Upper lobe of left lung (tissue), 4 donors: ENCODE results near the gene ABHD14A.

Source experiments
- EP300 ChIP-seq, 4 donors: sonication (generic); formaldehyde crosslinking; IDR thresholded peaks; one replicate each; pipeline ENCODE4 v1.5.1; 2017; ENCODE audit warnings: antibody characterized with exemption in 4 of 4, control low read depth in 2 of 4
- POLR2A ChIP-seq, 4 donors: fragments of 450-650 bp; IDR thresholded peaks; one replicate each; pipeline ENCODE4 v1.5.1; 2016 to 2017; ENCODE audit warnings: antibody characterized with exemption in 4 of 4, mild to moderate bottlenecking in 2 of 4
- POLR2AphosphoS5 ChIP-seq, 2 donors: sonication (generic); formaldehyde crosslinking; IDR thresholded peaks; one replicate each; pipeline ENCODE4 v1.5.1; 2017; ENCODE audit warnings: antibody characterized with exemption in 2 of 2
- TF ChIP-seq, protein P1 (sequence below), 6 experiments: fragments of 450-650 bp in 4 of 6; fragments of 200-600 bp in 2 of 6; sonication (generic) in 2 of 6; IDR thresholded peaks; one replicate each; pipeline ENCODE4 v1.5.1; 2016 to 2019; ENCODE audit warnings: antibody characterized with exemption in 6 of 6

DNA sequence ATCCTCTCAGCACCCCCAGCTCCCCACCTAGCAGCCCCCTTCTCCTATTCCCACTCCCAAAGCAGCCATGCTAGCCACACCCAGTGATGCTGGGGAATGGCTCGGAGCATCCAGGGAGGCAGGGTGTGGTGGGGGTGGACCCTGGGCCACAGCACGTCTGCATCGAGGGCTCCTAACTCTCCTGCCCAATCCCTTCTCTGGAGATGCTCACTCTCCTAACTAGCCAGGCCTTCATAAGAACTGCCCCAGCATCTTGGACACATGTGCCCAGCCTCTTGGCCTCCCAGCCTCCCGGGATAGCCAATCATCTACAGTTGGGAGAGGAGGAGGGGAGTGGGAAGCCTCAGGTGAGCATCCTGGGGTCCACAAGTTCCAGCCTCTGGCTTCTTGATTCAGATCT lies 10.3 kb upstream of the ABHD14A start:
- no peak for TF ChIP-seq POLR2A (IDR thresholded peaks at IDR 0.05)
- TF ChIP-seq, protein P1, sequence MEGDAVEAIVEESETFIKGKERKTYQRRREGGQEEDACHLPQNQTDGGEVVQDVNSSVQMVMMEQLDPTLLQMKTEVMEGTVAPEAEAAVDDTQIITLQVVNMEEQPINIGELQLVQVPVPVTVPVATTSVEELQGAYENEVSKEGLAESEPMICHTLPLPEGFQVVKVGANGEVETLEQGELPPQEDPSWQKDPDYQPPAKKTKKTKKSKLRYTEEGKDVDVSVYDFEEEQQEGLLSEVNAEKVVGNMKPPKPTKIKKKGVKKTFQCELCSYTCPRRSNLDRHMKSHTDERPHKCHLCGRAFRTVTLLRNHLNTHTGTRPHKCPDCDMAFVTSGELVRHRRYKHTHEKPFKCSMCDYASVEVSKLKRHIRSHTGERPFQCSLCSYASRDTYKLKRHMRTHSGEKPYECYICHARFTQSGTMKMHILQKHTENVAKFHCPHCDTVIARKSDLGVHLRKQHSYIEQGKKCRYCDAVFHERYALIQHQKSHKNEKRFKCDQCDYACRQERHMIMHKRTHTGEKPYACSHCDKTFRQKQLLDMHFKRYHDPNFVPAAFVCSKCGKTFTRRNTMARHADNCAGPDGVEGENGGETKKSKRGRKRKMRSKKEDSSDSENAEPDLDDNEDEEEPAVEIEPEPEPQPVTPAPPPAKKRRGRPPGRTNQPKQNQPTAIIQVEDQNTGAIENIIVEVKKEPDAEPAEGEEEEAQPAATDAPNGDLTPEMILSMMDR (IDR thresholded peaks at IDR 0.05), result no peak
- TF ChIP-seq POLR2AphosphoS5 (IDR thresholded peaks at IDR 0.05), result no peak
- TF ChIP-seq EP300 (IDR thresholded peaks at IDR 0.05), result no peak
